ENCODE measurements around the gene MTCL3.

- TF ChIP-seq YY1 (IDR thresholded peaks at IDR 0.05) (no peak), CTCF (IDR thresholded peaks at IDR 0.05; ENCODE audit: low read depth, low read length, missing input control) (no peak), JUND (IDR thresholded peaks at IDR 0.05) (no peak), ATF3 (IDR thresholded peaks at IDR 0.05) (no peak), REST (IDR thresholded peaks at IDR 0.05) (no peak), ZBTB33 (IDR thresholded peaks at IDR 0.05) (no peak), HNF4A (conservative IDR thresholded peaks at IDR 0.05) (no peak), MAX (IDR thresholded peaks at IDR 0.05) (no peak), RAD21 (IDR thresholded peaks at IDR 0.05) (no peak)
Measured at GRCh38 chr6:127451388-127451787, 67.7 kb downstream of the MTCL3 start.
